HG02885 (cell line): Measurements from ENCODE around the gene JCAD.

ENCODE experiments used
- ATAC-seq: cut with Tn5 transposase; IDR thresholded peaks from one replicate; pipeline ENCODE4 v1.9.1; 2021; ENCODE audit warnings: mild to moderate bottlenecking; ENCODE audit not compliant: unreplicated experiment, poor library complexity

JCAD gene

GRCh38 chr10:30075481-30075880 is 16.1 kb upstream of the JCAD start:
- ATAC-seq = no peak

- no peak for ATAC-seq
These were observed 15.5 kb upstream of the JCAD start for GRCh38 chr10:30074933-30075332.

DNA sequence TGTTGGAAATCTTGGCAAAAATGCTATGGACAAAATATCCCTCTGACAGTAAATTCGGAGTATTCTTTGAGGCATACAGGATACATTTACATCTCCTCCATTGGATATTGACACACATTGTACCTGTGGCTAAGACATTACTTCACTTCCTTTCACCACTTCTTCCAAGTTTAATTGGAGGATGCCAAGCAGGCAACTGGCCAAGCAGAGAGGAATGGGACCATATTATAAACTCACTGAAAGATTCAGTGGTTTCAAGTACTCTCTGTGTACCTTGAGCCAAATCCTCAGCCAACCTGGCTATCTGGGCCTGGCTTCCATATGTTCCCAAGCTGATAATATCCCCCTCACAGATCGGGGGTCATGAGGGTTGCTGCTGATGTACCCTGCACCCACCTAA is 14.7 kb upstream of the JCAD start:
- ATAC-seq = no peak

GRCh38 chr10:30073767-30074060 is 14.3 kb upstream of the JCAD start:
- no peak for ATAC-seq

- no peak for ATAC-seq
These were observed 13.8 kb upstream of the JCAD start for GRCh38 chr10:30073045-30073766.

DNA sequence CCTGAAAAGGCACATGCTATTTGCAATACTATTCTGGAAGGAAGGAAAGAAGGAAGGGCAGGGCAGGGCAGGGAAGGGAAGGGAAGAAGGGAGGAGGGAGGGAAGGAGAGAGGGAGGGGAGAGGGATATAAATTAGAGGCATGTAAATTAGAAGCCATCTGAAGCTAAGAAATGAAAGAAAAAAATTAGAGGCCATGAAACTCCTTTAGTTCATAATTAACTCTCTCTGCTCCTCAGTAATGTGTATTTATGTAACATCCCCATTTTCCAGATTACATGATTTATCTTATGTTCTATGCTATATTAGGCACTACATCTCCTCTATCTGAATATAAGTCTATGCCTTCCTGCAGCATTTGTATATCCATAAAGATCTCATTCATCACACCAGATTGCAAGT is 12.7 kb upstream of the JCAD start:
- ATAC-seq = no peak

GRCh38 chr10:30070001-30070685 is 10.8 kb upstream of the JCAD start:
- ATAC-seq = no peak

DNA sequence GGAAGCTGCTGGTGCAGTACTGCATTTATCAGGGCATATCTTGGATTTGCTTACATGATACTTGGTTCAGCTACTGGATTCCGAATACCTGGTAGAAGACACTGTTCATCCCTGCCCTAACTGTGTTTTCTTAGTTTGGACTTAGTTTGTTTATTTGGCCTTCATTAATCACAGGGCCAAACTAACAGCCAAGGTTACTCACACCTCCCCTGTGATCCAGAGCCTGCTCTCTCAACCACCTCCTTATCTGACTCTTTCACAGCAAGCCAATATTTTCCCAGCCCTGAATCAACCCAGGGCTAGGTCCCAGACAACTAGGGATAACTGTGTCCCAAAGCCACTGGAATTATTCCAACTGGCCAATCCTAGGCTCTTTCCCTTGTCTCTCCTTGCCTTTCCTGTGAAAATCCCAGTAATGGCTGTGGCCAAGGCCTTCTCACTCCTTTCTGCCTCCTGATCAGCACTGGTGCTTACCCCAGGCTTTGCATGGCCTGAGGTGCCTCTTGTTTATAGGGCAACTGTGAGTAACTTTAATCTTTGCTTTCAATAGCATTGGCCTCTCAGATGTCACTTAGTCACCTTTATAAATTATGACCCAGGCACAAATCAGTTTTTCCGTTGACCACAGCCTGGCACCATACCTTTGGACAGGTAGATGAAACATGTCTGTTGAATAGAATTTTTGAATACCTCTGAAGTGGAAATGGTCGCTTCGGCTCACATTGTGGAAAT is 9.3 kb upstream of the JCAD start:
- ATAC-seq = no peak

DNA sequence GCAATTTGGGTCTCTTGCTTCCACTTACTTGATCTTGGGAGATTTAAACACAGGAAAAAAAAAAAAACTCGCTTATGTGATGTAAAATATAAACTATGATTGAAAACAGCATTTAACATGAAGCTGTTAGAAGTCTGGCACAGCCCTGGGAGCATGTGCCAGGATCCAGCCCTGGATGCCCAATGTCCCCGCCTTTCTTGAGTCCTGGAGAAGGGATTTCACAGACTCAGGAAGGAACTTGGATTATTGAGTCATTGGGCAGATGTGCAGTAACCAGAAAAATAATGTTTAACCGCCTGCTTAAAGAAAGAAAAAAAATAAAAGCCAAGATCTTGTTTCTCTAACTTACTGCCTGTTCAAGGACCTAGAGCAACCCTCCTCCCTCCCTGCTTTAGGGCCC is 3.7 kb upstream of the JCAD start:
- ATAC-seq = no peak

DNA sequence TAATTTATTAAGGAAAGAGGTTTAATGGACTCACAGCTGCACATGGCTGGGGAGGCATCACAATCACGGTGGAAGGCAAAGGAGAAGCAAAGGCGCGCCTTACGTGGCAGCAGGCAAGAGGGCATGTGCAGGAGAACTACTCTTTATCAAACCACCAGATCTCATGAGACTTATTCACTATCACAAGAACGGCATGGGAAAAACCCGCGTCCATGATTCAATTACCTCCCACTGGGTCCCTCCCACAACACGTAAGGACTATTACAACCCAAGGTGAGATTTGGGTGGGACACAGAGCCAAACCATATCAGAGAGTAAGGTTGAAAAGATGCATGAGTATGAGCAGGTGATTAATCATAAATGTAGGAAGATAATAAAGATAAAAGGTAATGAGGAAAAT is 3.2 kb upstream of the JCAD start:
- no peak for ATAC-seq

- ATAC-seq = no peak
These were observed 2.7 kb upstream of the JCAD start for GRCh38 chr10:30062090-30062489.

- no peak for ATAC-seq
These were observed 735 bp downstream of the JCAD start for GRCh38 chr10:30058570-30059132.

DNA sequence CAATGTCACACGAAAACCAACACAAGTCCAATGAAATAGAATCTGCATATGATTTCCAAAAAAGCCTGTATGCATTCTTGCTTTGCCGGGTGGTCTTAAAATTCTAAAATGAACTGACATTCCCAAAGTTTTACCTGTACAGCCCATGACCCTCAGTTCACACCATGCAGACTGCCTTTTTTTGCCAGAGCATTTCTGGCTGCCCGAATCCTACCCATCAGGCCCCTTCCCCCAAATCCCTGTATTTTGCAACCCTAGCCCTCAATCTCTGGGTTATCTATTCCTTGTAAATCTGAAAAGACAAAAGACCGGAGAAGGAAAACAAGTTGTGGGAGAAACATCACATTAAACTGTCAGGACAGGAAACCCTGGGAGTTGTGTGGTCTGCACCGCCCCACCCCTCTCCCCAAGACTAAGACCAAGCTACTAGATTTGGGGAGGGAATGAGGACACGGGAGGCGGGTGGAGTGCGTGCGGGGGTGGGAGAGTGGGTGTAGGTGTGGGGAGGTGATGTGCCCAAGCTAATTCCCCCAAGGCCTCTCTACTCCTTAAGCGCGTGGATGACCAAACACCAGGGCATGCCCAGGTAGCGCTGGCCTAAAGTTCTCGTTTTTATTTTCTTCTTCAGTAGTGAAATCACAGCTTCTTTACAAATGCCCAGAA is 1.4 kb downstream of the JCAD start:
- no peak for ATAC-seq

GRCh38 chr10:30057421-30057841 is 2.0 kb downstream of the JCAD start:
- no peak for ATAC-seq

DNA sequence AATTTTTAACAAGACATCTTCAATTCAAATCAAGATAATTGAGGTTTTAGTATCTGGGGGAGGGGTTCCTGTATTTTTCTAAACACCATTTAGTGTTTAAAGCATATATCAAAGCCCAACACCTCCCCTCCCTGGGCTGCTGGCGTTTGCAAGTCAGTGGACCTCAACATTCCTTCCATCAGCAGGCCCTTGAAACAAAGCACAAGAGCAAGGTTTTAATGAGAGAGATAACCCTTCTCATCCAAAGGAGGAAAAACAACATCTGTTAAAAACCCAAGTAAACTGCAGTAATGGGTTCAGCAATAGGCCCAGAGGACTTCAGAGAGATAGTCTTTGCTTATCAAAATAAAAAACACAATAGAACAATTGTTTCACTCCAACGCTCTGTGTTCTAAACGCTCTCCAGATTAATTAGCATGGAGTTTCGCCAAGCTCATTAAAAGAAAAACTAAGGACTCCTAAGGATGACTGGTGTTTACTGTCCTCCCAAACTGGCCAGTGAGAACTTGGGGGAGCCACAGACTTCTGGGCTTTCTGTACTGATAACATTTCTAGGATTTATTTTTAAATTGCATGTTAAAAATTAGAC is 2.5 kb downstream of the JCAD start:
- ATAC-seq = no peak

GRCh38 chr10:30056281-30056680 is 3.1 kb downstream of the JCAD start:
- ATAC-seq = no peak

GRCh38 chr10:30055226-30055662 is 4.1 kb downstream of the JCAD start:
- ATAC-seq = no peak

DNA sequence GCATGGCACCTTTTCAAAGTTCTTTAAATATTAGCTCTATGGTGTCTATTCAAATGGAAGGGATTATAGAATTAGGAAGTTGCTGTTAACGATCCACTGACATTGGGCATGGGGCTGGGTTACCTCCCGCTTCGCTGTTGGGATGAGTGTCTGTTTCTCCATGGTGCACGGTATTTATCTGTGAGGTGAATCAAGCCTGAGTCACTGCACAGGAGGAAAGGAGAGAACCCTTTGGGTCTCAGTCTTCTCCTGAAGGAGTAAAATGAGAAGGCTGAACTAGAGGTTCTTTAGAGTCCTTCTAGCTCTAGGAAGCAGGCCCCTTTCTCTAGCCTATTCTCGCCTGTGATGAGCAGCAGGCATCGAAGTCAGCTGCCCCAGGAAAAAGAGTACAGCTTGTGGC is 7.3 kb downstream of the JCAD start:
- no peak for ATAC-seq

GRCh38 chr10:30051220-30051619 is 8.2 kb downstream of the JCAD start:
- no peak for ATAC-seq

GRCh38 chr10:30050411-30050810 is 9.0 kb downstream of the JCAD start:
- no peak for ATAC-seq
